Measurements from ENCODE around the gene GPR107. TPM values are rescaled to one million over a fixed set of nuclear protein-coding genes. Genes with fewer than 3 reads are reported as not detected.

GPR107 gene
- polyA plus RNA-seq, 3 donors: 6.0 to 22.6 (median 6.0) TPM

DNA sequence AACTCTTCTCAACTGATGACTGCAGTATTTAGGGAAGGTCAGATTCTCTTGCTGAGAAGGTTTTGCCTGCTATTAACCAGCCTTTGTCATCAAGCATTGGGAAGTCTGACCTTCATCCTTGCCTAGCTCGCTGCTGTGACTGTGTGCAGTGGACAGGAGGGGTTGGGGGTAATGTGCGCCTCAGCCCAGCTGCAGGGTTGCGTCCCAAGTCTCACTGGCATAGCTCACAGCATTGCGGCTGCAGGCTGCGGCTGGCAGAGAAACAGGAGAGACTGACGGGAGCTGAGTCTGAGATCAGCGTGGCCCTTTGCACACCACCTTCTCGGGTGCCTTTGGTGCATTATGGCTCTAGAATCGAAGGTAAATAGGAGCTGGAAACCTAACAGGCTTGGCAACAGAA lies 62.6 kb downstream of the GPR107 start:
- peaks cover 68 to 89% of the 10 kb centered on the region in 2 donors for H3K36me3 Mint-ChIP-seq
- Histone ChIP-seq H3K4me2 (replicated peaks; ENCODE audit: extremely low read depth, low read length, poor library complexity, severe bottlenecking) (no peak overlapping the region), H3K36me3 (replicated peaks in 1 of 2; ENCODE audit: control insufficient read depth in 1 of 2, insufficient read depth in 2 of 2, low read length in 2 of 2) (peaks cover 52 to 94% of the 10 kb centered on the region in 2 donors), H3K27ac (ENCODE audit: low read depth in 1 of 2, low read length in 2 of 2) (no peak overlapping the region), H2AFZ (ENCODE audit: insufficient read depth, low read depth, low read length, poor library complexity, severe bottlenecking) (no peak overlapping the region), H3K9ac (ENCODE audit: insufficient read depth, low read length, poor library complexity, severe bottlenecking) (no peak overlapping the region), H3K4me1 (ENCODE audit: control insufficient read depth in 1 of 2, insufficient read depth in 2 of 2, low read length in 2 of 2) (no peaks in the 10 kb centered on the region), H4K20me1 (ENCODE audit: insufficient read depth, low read length) (peaks cover 11% of the 10 kb centered on the region), H3K9me3 (replicated peaks in 1 of 2; ENCODE audit: control insufficient read depth in 1 of 2, insufficient read depth in 1 of 2, low read length in 2 of 2) (no peaks in the 10 kb centered on the region), H3K4me3 (replicated peaks in 1 of 3; ENCODE audit: low read depth in 2 of 3, low read length in 3 of 3) (no peak overlapping the region), H3K79me2 (ENCODE audit: insufficient read depth, low read length) (no peaks in the 10 kb centered on the region), H3K27me3 (ENCODE audit: control insufficient read depth in 2 of 2, insufficient read depth in 2 of 2, low read length in 2 of 2) (no peaks in the 10 kb centered on the region)
- H3K27me3 Mint-ChIP-seq (ENCODE audit: low read depth in 3 of 3): peaks cover 0 to 3% (median 0%) of the 10 kb centered on the region in 3 donors
- intact Hi-C loops (cut with micrococcal nuclease): no loop called here
- DNase-seq: no peak
- 98% methylated on average over 9 of the region's 9 CpGs for WGBS (ENCODE audit: insufficient coverage)
- H3K4me1 Mint-ChIP-seq: no peaks in the 10 kb centered on the region
- no peak overlapping the region for H3K4me3 Mint-ChIP-seq
- no peaks in the 10 kb centered on the region for H3K9me3 Mint-ChIP-seq
- TF ChIP-seq, protein P1, sequence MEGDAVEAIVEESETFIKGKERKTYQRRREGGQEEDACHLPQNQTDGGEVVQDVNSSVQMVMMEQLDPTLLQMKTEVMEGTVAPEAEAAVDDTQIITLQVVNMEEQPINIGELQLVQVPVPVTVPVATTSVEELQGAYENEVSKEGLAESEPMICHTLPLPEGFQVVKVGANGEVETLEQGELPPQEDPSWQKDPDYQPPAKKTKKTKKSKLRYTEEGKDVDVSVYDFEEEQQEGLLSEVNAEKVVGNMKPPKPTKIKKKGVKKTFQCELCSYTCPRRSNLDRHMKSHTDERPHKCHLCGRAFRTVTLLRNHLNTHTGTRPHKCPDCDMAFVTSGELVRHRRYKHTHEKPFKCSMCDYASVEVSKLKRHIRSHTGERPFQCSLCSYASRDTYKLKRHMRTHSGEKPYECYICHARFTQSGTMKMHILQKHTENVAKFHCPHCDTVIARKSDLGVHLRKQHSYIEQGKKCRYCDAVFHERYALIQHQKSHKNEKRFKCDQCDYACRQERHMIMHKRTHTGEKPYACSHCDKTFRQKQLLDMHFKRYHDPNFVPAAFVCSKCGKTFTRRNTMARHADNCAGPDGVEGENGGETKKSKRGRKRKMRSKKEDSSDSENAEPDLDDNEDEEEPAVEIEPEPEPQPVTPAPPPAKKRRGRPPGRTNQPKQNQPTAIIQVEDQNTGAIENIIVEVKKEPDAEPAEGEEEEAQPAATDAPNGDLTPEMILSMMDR (IDR thresholded peaks at IDR 0.05): no peak
- no peak overlapping the region for H3K27ac Mint-ChIP-seq

DNA sequence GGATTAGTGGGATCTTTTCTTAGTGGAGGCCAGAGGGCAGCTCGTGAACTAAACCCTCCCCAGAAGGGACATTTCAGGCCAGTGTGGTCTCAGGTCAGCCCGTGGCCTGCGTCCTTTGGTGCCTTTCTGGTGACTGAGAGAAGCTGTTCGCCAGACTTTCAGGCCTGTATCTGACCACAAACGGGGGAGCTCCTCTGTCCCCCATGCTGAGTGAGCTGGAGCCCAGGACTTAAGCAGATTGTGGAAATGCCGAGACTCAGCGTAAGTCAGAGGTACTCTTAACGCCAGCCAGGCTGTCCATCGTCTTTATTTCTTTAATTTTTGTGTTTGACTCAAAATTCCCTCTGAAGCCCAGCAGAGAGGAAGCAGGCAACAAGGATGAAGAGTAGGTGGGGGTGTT lies 63.7 kb downstream of the GPR107 start:
- H3K4me1 ChIP-seq (ENCODE audit: control insufficient read depth in 1 of 2, insufficient read depth in 2 of 2, low read length in 2 of 2): no peaks in the 10 kb centered on the region
- intact Hi-C loops (cut with micrococcal nuclease): no loop called here
- no peak overlapping the region for H3K4me3 ChIP-seq (replicated peaks in 1 of 3; ENCODE audit: low read depth in 2 of 3, low read length in 3 of 3)
- H3K9me3 ChIP-seq (replicated peaks in 1 of 2; ENCODE audit: control insufficient read depth in 1 of 2, insufficient read depth in 1 of 2, low read length in 2 of 2): no peaks in the 10 kb centered on the region
- TF ChIP-seq, protein P1 (IDR thresholded peaks at IDR 0.05): no peak
- no peaks in the 10 kb centered on the region for H3K9me3 Mint-ChIP-seq
- H3K4me3 Mint-ChIP-seq: no peak overlapping the region
- H3K4me1 Mint-ChIP-seq: no peaks in the 10 kb centered on the region
- peak overlapping the region in 1 of 2 donors; percentile 11 for H3K27ac ChIP-seq (ENCODE audit: low read depth in 1 of 2, low read length in 2 of 2)
- DNase-seq: no peak
- H3K9ac ChIP-seq (ENCODE audit: insufficient read depth, low read length, poor library complexity, severe bottlenecking): no peak overlapping the region
- H2AFZ ChIP-seq (ENCODE audit: insufficient read depth, low read depth, low read length, poor library complexity, severe bottlenecking): no peak overlapping the region
- no peak overlapping the region for H3K4me2 ChIP-seq (replicated peaks; ENCODE audit: extremely low read depth, low read length, poor library complexity, severe bottlenecking)
- H3K27me3 ChIP-seq (ENCODE audit: control insufficient read depth in 2 of 2, insufficient read depth in 2 of 2, low read length in 2 of 2): no peaks in the 10 kb centered on the region
- peak overlapping the region in 3 of 7 donors; percentile 28 to 50 (median 41) for H3K27ac Mint-ChIP-seq
- peaks cover 47 to 91% of the 10 kb centered on the region in 2 donors for H3K36me3 ChIP-seq (replicated peaks in 1 of 2; ENCODE audit: control insufficient read depth in 1 of 2, insufficient read depth in 2 of 2, low read length in 2 of 2)
- H4K20me1 ChIP-seq (ENCODE audit: insufficient read depth, low read length): peaks cover 11% of the 10 kb centered on the region
- peaks cover 0 to 4% (median 0%) of the 10 kb centered on the region in 3 donors for H3K27me3 Mint-ChIP-seq (ENCODE audit: low read depth in 3 of 3)
- peaks cover 66 to 87% of the 10 kb centered on the region in 2 donors for H3K36me3 Mint-ChIP-seq
- no peaks in the 10 kb centered on the region for H3K79me2 ChIP-seq (ENCODE audit: insufficient read depth, low read length)
- WGBS (ENCODE audit: insufficient coverage): 98% methylated on average over 7 of the region's 9 CpGs
